Measurements from ENCODE around the gene RXRA.
A peak's percentile ranks its signal among the peaks of the same experiment; 100 is the strongest.

RXRA gene

GRCh38 chr9:134325813-134326723 lies at the start of gene RXRA:
Gene RXRA (plus strand): TSS chr9:134326455. CDS start chr9:134326632, 177 bp downstream.
- FAIRE-seq = no peak
- peak; percentile 52; the same call in 1 of the 2 replicates for TF ChIP-seq POLR2A (IDR thresholded peaks at IDR 0.05; ENCODE audit: low read depth, low read length)

GRCh38 chr9:134278286-134278685 lies 48.0 kb upstream of the RXRA start:
- TF ChIP-seq POLR2A (IDR thresholded peaks at IDR 0.05; ENCODE audit: low read depth, low read length) = no peak
- no peak for FAIRE-seq
- DNase-seq (ENCODE audit: insufficient read length, low spot score) = no peak

More at GRCh38 chr9:134325813-134326723, at the start of gene RXRA:
- peak; percentile 98 for DNase-seq (ENCODE audit: insufficient read length, low spot score)

- TF ChIP-seq POLR2A (IDR thresholded peaks at IDR 0.05; ENCODE audit: low read depth, low read length) = no peak
- DNase-seq (ENCODE audit: insufficient read length, low spot score) (no peak), FAIRE-seq (no peak)
Measured at GRCh38 chr9:134278974-134279640, 47.1 kb upstream of the RXRA start.

GRCh38 chr9:134282138-134282650 lies 44.1 kb upstream of the RXRA start:
- DNase-seq (ENCODE audit: insufficient read length, low spot score) = no peak
- TF ChIP-seq POLR2A (IDR thresholded peaks at IDR 0.05; ENCODE audit: low read depth, low read length) = no peak
- no peak for FAIRE-seq

- TF ChIP-seq POLR2A (IDR thresholded peaks at IDR 0.05; ENCODE audit: low read depth, low read length) = no peak
- DNase-seq (ENCODE audit: insufficient read length, low spot score) (no peak), FAIRE-seq (no peak)
Measured at GRCh38 chr9:134283111-134283515, 43.1 kb upstream of the RXRA start.

- FAIRE-seq (no peak), DNase-seq (ENCODE audit: insufficient read length, low spot score) (no peak)
- TF ChIP-seq POLR2A (IDR thresholded peaks at IDR 0.05; ENCODE audit: low read depth, low read length) = no peak
Measured at GRCh38 chr9:134283692-134284265, 42.5 kb upstream of the RXRA start.

GRCh38 chr9:134284273-134284672 lies 42.0 kb upstream of the RXRA start:
- FAIRE-seq (no peak), DNase-seq (ENCODE audit: insufficient read length, low spot score) (peak; percentile 69)
- TF ChIP-seq POLR2A (IDR thresholded peaks at IDR 0.05; ENCODE audit: low read depth, low read length) = no peak

- FAIRE-seq = no peak
- DNase-seq (ENCODE audit: insufficient read length, low spot score) = no peak
- TF ChIP-seq POLR2A (IDR thresholded peaks at IDR 0.05; ENCODE audit: low read depth, low read length) = no peak
Measured at GRCh38 chr9:134284741-134285140, 41.5 kb upstream of the RXRA start.

GRCh38 chr9:134285215-134285845 lies 40.9 kb upstream of the RXRA start:
- DNase-seq (ENCODE audit: insufficient read length, low spot score) (no peak), FAIRE-seq (no peak)
- no peak for TF ChIP-seq POLR2A (IDR thresholded peaks at IDR 0.05; ENCODE audit: low read depth, low read length)

GRCh38 chr9:134286471-134287245 lies 39.6 kb upstream of the RXRA start:
- no peak for TF ChIP-seq POLR2A (IDR thresholded peaks at IDR 0.05; ENCODE audit: low read depth, low read length)
- FAIRE-seq (no peak), DNase-seq (ENCODE audit: insufficient read length, low spot score) (no peak)

- FAIRE-seq = no peak
- TF ChIP-seq POLR2A (IDR thresholded peaks at IDR 0.05; ENCODE audit: low read depth, low read length) = no peak
- no peak for DNase-seq (ENCODE audit: insufficient read length, low spot score)
Measured at GRCh38 chr9:134287591-134288491, 38.4 kb upstream of the RXRA start.

- DNase-seq (ENCODE audit: insufficient read length, low spot score) = no peak
- no peak for TF ChIP-seq POLR2A (IDR thresholded peaks at IDR 0.05; ENCODE audit: low read depth, low read length)
- no peak for FAIRE-seq
Measured at GRCh38 chr9:134288746-134289145, 37.5 kb upstream of the RXRA start.

Measured in H54 (cell line).